GM21381 (cell line): ENCODE measurements around the gene RFTN1.

Experiments
- ATAC-seq: cut with Tn5 transposase; IDR thresholded peaks from one replicate; pipeline ENCODE4 v1.9.1; 2021; ENCODE audit warnings: mild to moderate bottlenecking, moderate library complexity; ENCODE audit not compliant: unreplicated experiment

RFTN1 gene

GRCh38 chr3:16295298-16295890 is 218.1 kb downstream of the RFTN1 start:
- no peak for ATAC-seq

GRCh38 chr3:16294844-16295243 is 218.7 kb downstream of the RFTN1 start:
- no peak for ATAC-seq

- peak; percentile 35 for ATAC-seq
Observed at GRCh38 chr3:16290827-16291196, 222.7 kb downstream of the RFTN1 start.

GRCh38 chr3:16290007-16290826 is 223.3 kb downstream of the RFTN1 start:
- ATAC-seq = no peak

- no peak for ATAC-seq
Observed at GRCh38 chr3:16289144-16289889, 224.2 kb downstream of the RFTN1 start.

GRCh38 chr3:16288664-16289063 is 224.8 kb downstream of the RFTN1 start:
- ATAC-seq = no peak

- no peak for ATAC-seq
Observed at GRCh38 chr3:16286751-16287543, 226.6 kb downstream of the RFTN1 start.

- peak; percentile 79 for ATAC-seq
Observed at GRCh38 chr3:16286161-16286560, 227.3 kb downstream of the RFTN1 start.

- no peak for ATAC-seq
Observed at GRCh38 chr3:16284633-16285032, 228.9 kb downstream of the RFTN1 start.

GRCh38 chr3:16280671-16281070 is 232.8 kb downstream of the RFTN1 start:
- no peak for ATAC-seq

- no peak for ATAC-seq
Observed at GRCh38 chr3:16279010-16279801, 234.3 kb downstream of the RFTN1 start.

GRCh38 chr3:16277471-16277870 is 236.0 kb downstream of the RFTN1 start:
- ATAC-seq = no peak

- ATAC-seq = no peak
Observed at GRCh38 chr3:16273867-16274266, 239.6 kb downstream of the RFTN1 start.

- ATAC-seq = no peak
Observed at GRCh38 chr3:16272588-16272987, 240.9 kb downstream of the RFTN1 start.

GRCh38 chr3:16270855-16271254 is 242.6 kb downstream of the RFTN1 start:
- no peak for ATAC-seq

GRCh38 chr3:16266714-16267113 is 246.8 kb downstream of the RFTN1 start:
- no peak for ATAC-seq
